T-cell (primary cell): ENCODE results near the gene PSMC5. TPM values are rescaled to one million over a fixed set of nuclear protein-coding genes. Genes with fewer than 3 reads are reported as not detected.

Experiments
- ATAC-seq, 4 experiments: fragments of 200-7000 bp in 3 of 4; fragments of 150-1000 bp in 1 of 4; cut with Tn5 transposase; replicated peaks in 1 of 4; 1 replicate in 3 of 4; 2 replicates in 1 of 4; pipeline ENCODE4 v1.10.0; 2021; ENCODE audit warnings: moderate library complexity in 3 of 4, mild to moderate bottlenecking in 2 of 4, moderate number of reproducible peaks in 1 of 4
- CTCF ChIA-PET, 2 donors: fragments of 300-600 bp; sonication (Branson Sonifier 250); formaldehyde crosslinking; loops; one replicate each; lab custom pipeline; 2022; ENCODE audit warnings: antibody characterized with exemption in 2 of 2; lab: Charles Lee
- POLR2A ChIA-PET, 2 donors: fragments of 300-600 bp; sonication (Branson Sonifier 250); formaldehyde crosslinking; loops; one replicate each; lab custom pipeline; 2022; ENCODE audit warnings: antibody characterized with exemption in 2 of 2; lab: Charles Lee
- DNase-seq, 35 experiments: peaks; one replicate each; pipeline versions ENCODE4 v3.0.0 to v3.0.0-alpha.2; 2013 to 2023
- H3K27ac ChIP-seq: one replicate; pipeline ENCODE4 v1.5.1; 2013; ENCODE audit warnings: low read length
- H3K27me3 ChIP-seq, 2 experiments: replicated peaks in 1 of 2; 1 replicate in 1 of 2; 2 replicates in 1 of 2; pipeline versions ENCODE4 v1.6.1 to v1.7.0; 2013; ENCODE audit warnings: low read length in 1 of 2, mixed read lengths in 1 of 2; ENCODE audit not compliant: control insufficient read depth in 2 of 2, insufficient read depth in 2 of 2; ENCODE audit errors: extremely low read depth in 1 of 2
- H3K36me3 ChIP-seq, 2 donors: 1 replicate in 1 of 2; 2 replicates in 1 of 2; pipeline versions ENCODE4 v1.6.1 to v1.7.0; 2013; ENCODE audit warnings: low read length in 1 of 2; ENCODE audit not compliant: control insufficient read depth in 2 of 2, insufficient read depth in 1 of 2; ENCODE audit errors: extremely low read depth in 1 of 2
- H3K4me1 ChIP-seq, 2 experiments: 1 replicate in 1 of 2; 2 replicates in 1 of 2; pipeline versions ENCODE4 v1.6.1 to v1.7.0; 2013; ENCODE audit warnings: low read length in 2 of 2, mixed read lengths in 1 of 2; ENCODE audit not compliant: insufficient read depth in 2 of 2, control insufficient read depth in 1 of 2; ENCODE audit errors: extremely low read depth in 1 of 2
- H3K4me3 ChIP-seq, 2 donors: 1 replicate in 1 of 2; 2 replicates in 1 of 2; pipeline versions ENCODE4 v1.5.1 to v1.7.0; 2013; ENCODE audit warnings: mild to moderate bottlenecking in 2 of 2, low read length in 1 of 2, moderate library complexity in 1 of 2; ENCODE audit not compliant: control insufficient read depth in 1 of 2; ENCODE audit errors: extremely low read depth in 1 of 2
- H3K9me3 ChIP-seq: 2 replicates; pipeline ENCODE4 v1.7.0; 2013
- H3K27ac Mint-ChIP-seq, 2 donors: one replicate each; pipeline ENCODE4 v1.8.0; 2020 to 2021; ENCODE audit warnings: mild to moderate bottlenecking in 2 of 2, mixed read lengths in 2 of 2
- H3K27me3 Mint-ChIP-seq, 2 donors: one replicate each; pipeline ENCODE4 v1.8.0; 2021 to 2022; ENCODE audit warnings: mixed read lengths in 2 of 2
- H3K36me3 Mint-ChIP-seq: one replicate; pipeline ENCODE4 v1.8.0; 2021; ENCODE audit warnings: mixed read lengths
- H3K4me1 Mint-ChIP-seq, 3 donors: one replicate each; pipeline ENCODE4 v1.8.0; 2020 to 2022; ENCODE audit warnings: mixed read lengths in 3 of 3, mild to moderate bottlenecking in 1 of 3
- H3K4me3 Mint-ChIP-seq, 3 donors: one replicate each; pipeline ENCODE4 v1.8.0; 2020 to 2022; ENCODE audit warnings: mild to moderate bottlenecking in 3 of 3, mixed read lengths in 3 of 3, moderate library complexity in 3 of 3
- H3K9me3 Mint-ChIP-seq, 3 donors: one replicate each; pipeline ENCODE4 v1.8.0; 2020 to 2022; ENCODE audit warnings: mixed read lengths in 3 of 3
- WGBS: methylation state at CpG from one replicate; pipeline ENCODE4 v1.1.5; 2013; ENCODE audit warnings: missing lambda C conversion rate; ENCODE audit not compliant: insufficient coverage; 5-methylcytosine and 5-hydroxymethylcytosine counted together
- total RNA-seq, 35 experiments: library from RNA in 6 of 35; stranded (reverse) in 6 of 35; fragments of 120-200 nt in 1 of 35; gene quantifications; one replicate each; pipeline versions ENCODE4 v1.2.1 to v1.2.4 and lab custom pipeline; 2013 to 2026

The PSMC5 gene
- total RNA-seq, 5 donors from 2014 or later (not counting 1 experiment from before 2014, with no cell fraction given) = 83.9 to 114 (median 107) TPM

GRCh38 chr17:63838631-63839171, 11.5 kb downstream of the PSMC5 start:
- Histone ChIP-seq H3K36me3 (peaks cover 4 to 46% of the 10 kb centered on the region in 2 donors), H3K27ac (peak overlapping the region; percentile 49), H3K4me1 (peaks cover 30 to 76% of the 10 kb centered on the region in 2 experiments), H3K4me3 (peak overlapping the region; percentile 18 to 29), H3K9me3 (no peaks in the 10 kb centered on the region), H3K27me3 (no peaks in the 10 kb centered on the region)
- no peaks in the 10 kb centered on the region for H3K9me3 Mint-ChIP-seq
- POLR2A ChIA-PET = interaction anchor here (0.5 to 0.6 kb wide), 4 partner anchors 11 to 1662 kb away, joined by 3 to 8 read pairs (median 5); partner anchors contain the start of gene FTSJ3 (in 1 of the 2)
- CTCF ChIA-PET = interaction anchor here in 1 of 2 donors (0.6 kb wide), 1 partner anchor 123 kb away, joined by 3 read pairs; no protein-coding TSS in a partner anchor
- peak overlapping the region; percentile 78 to 90 for H3K27ac Mint-ChIP-seq
- ATAC-seq (no peak), DNase-seq (no peak)
- 73% methylated on average over 4 of the region's 7 CpGs for WGBS
- peaks cover 54 to 62% (median 55%) of the 10 kb centered on the region in 3 donors for H3K4me1 Mint-ChIP-seq
- H3K27me3 Mint-ChIP-seq = no peaks in the 10 kb centered on the region
- peaks cover 21% of the 10 kb centered on the region for H3K36me3 Mint-ChIP-seq
- peak overlapping the region; percentile 47 to 92 (median 50) for H3K4me3 Mint-ChIP-seq

- POLR2A ChIA-PET = interaction anchor here (0.6 kb wide), 2 partner anchors 22 to 64 kb away, joined by 3 read pairs; no protein-coding TSS in a partner anchor
- H3K27ac Mint-ChIP-seq = peak overlapping the region; percentile 92
Measured at GRCh38 chr17:63840591-63841349, 13.5 kb downstream of the PSMC5 start.

GRCh38 chr17:63841350-63842172, 14.3 kb downstream of the PSMC5 start:
- POLR2A ChIA-PET = interaction anchor here in 1 of 2 donors (0.6 kb wide), 1 partner anchor 23 kb away, joined by 3 read pairs; no protein-coding TSS in a partner anchor
- Histone ChIP-seq H3K4me3 (peak overlapping the region; percentile 93 to 94), H3K4me1 (peaks cover 30 to 62% of the 10 kb centered on the region in 2 experiments), H3K27ac (peak overlapping the region; percentile 55), H3K9me3 (no peaks in the 10 kb centered on the region), H3K36me3 (peaks cover 0 to 17% of the 10 kb centered on the region in 2 donors), H3K27me3 (no peaks in the 10 kb centered on the region)
- Mint-ChIP-seq H3K9me3 (no peaks in the 10 kb centered on the region), H3K27me3 (no peaks in the 10 kb centered on the region), H3K27ac (peak overlapping the region; percentile 92), H3K4me1 (peaks cover 39 to 53% (median 45%) of the 10 kb centered on the region in 3 donors), H3K4me3 (peak overlapping the region; percentile 92 to 94 (median 94)), H3K36me3 (peaks cover 7% of the 10 kb centered on the region)
- 4% methylated on average over 26 of the region's 26 CpGs for WGBS
- CTCF ChIA-PET = interaction anchor here in 1 of 2 donors (0.7 kb wide), 2 partner anchors 13 to 243 kb away, joined by 3 to 4 read pairs; no protein-coding TSS in a partner anchor
- no peak for ATAC-seq
- DNase-seq = peak in 1 of 35 experiments; percentile 29

More at GRCh38 chr17:63840591-63841349, 13.5 kb downstream of the PSMC5 start:
- H3K9me3 Mint-ChIP-seq = no peaks in the 10 kb centered on the region
- H3K4me1 Mint-ChIP-seq = peaks cover 40 to 56% (median 45%) of the 10 kb centered on the region in 3 donors
- WGBS = 63% methylated on average over 3 of the region's 4 CpGs
- Histone ChIP-seq H3K27me3 (no peaks in the 10 kb centered on the region), H3K36me3 (peaks cover 0 to 25% of the 10 kb centered on the region in 2 donors), H3K4me3 (peak overlapping the region; percentile 93 to 94), H3K9me3 (no peaks in the 10 kb centered on the region), H3K27ac (peak overlapping the region; percentile 55), H3K4me1 (peaks cover 30 to 64% of the 10 kb centered on the region in 2 experiments)
- CTCF ChIA-PET = interaction anchor here (0.7 to 1.0 kb wide), 4 partner anchors 8 to 243 kb away, joined by 3 to 4 read pairs (median 3); no protein-coding TSS in a partner anchor
- no peak for DNase-seq
- no peaks in the 10 kb centered on the region for H3K27me3 Mint-ChIP-seq
- ATAC-seq = no peak
- H3K36me3 Mint-ChIP-seq = peaks cover 7% of the 10 kb centered on the region
- peak overlapping the region; percentile 92 to 94 (median 94) for H3K4me3 Mint-ChIP-seq

GRCh38 chr17:63842173-63842539, 14.9 kb downstream of the PSMC5 start:
- Mint-ChIP-seq H3K27ac (peak overlapping the region; percentile 92), H3K27me3 (no peaks in the 10 kb centered on the region), H3K4me1 (peaks cover 39 to 49% (median 39%) of the 10 kb centered on the region in 3 donors), H3K9me3 (no peaks in the 10 kb centered on the region), H3K36me3 (peaks cover under 1% of the 10 kb centered on the region), H3K4me3 (peak overlapping the region; percentile 92 to 94 (median 94))
- CTCF ChIA-PET = interaction anchor here in 1 of 2 donors (0.7 kb wide), 1 partner anchor 14 kb away, joined by 3 read pairs; no protein-coding TSS in a partner anchor
- Histone ChIP-seq H3K4me3 (peak overlapping the region; percentile 93 to 94), H3K9me3 (no peaks in the 10 kb centered on the region), H3K4me1 (peaks cover 30 to 61% of the 10 kb centered on the region in 2 experiments), H3K36me3 (peaks cover 0 to 11% of the 10 kb centered on the region in 2 donors), H3K27ac (peak overlapping the region; percentile 55), H3K27me3 (no peaks in the 10 kb centered on the region)
- 0% methylated on average over 36 of the region's 36 CpGs for WGBS
- POLR2A ChIA-PET = no interaction called here
- ATAC-seq (peak; percentile 28 to 43 (median 38)), DNase-seq (peak in 8 of 35 experiments; percentile 18 to 46 (median 24))

- peak within 1 kb of the TSS; percentile 92 to 94 (median 94) for H3K4me3 Mint-ChIP-seq
- POLR2A ChIA-PET = interaction anchor here in 1 of 2 donors (0.5 to 0.9 kb wide), 4 partner anchors 23 to 664 kb away, joined by 4 to 10 read pairs (median 6); partner anchors contain the start of genes DDX5 and ICAM2
Measured at GRCh38 chr17:63842540-63843386, 15.5 kb downstream of the PSMC5 start, which contains the start of gene SMARCD2. TSS of gene SMARCD2 (minus strand) at chr17:63842685. CDS start at chr17:63842674, 11 bp downstream.

More at GRCh38 chr17:63842540-63843386, 15.5 kb downstream of the PSMC5 start, which contains the start of gene SMARCD2:
- DNase-seq (peak; percentile 97 to 100 (median 99)), ATAC-seq (peak; percentile 88 to 93 (median 91))
- H3K4me3 ChIP-seq = peak within 1 kb of the TSS; percentile 93 to 94
- under 1% methylated on average over 90 of the region's 92 CpGs for WGBS
- H3K9me3 ChIP-seq = no peaks in the 10 kb centered on the region
- H3K27ac ChIP-seq = peak within 1 kb of the TSS; percentile 94
- Mint-ChIP-seq H3K36me3 (no peaks in the 10 kb centered on the region), H3K27ac (peak within 1 kb of the TSS; percentile 92), H3K9me3 (no peaks in the 10 kb centered on the region), H3K27me3 (no peaks in the 10 kb centered on the region), H3K4me1 (peaks cover 40 to 49% (median 41%) of the 10 kb centered on the region in 3 donors)
- no peaks in the 10 kb centered on the region for H3K27me3 ChIP-seq
- CTCF ChIA-PET = interaction anchor here in 1 of 2 donors (0.5 to 1.5 kb wide), 6 partner anchors 10 to 186 kb away, joined by 3 to 9 read pairs (median 3); partner anchors contain the start of genes CCDC47 and PSMC5
- peaks cover 30 to 58% of the 10 kb centered on the region in 2 experiments for H3K4me1 ChIP-seq
- peaks cover 0 to 6% of the 10 kb centered on the region in 2 donors for H3K36me3 ChIP-seq
